GM21576 (cell line): ENCODE data around the gene TNFRSF12A.

Experiments used
- ATAC-seq: cut with Tn5 transposase; IDR thresholded peaks from one replicate; pipeline ENCODE4 v1.9.1; 2021; ENCODE audit warnings: mild to moderate bottlenecking, moderate library complexity; ENCODE audit not compliant: unreplicated experiment

TNFRSF12A gene, protein sequence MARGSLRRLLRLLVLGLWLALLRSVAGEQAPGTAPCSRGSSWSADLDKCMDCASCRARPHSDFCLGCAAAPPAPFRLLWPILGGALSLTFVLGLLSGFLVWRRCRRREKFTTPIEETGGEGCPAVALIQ

GRCh38 chr16:3020247-3020603, at the start of gene TNFRSF12A:
Gene TNFRSF12A, plus strand, starts transcription at chr16:3020368. Its CDS starts 30 bp downstream, at chr16:3020398.
- no peak for ATAC-seq

GRCh38 chr16:2970563-2970962, 49.6 kb upstream of the TNFRSF12A start:
- no peak for ATAC-seq

- ATAC-seq = no peak
These were observed 48.8 kb upstream of the TNFRSF12A start for GRCh38 chr16:2971134-2971984.

- ATAC-seq = no peak
These were observed 48.0 kb upstream of the TNFRSF12A start for GRCh38 chr16:2971985-2972784.

GRCh38 chr16:2973093-2973492, 47.1 kb upstream of the TNFRSF12A start:
- ATAC-seq = no peak

- ATAC-seq = no peak
These were observed 46.4 kb upstream of the TNFRSF12A start for GRCh38 chr16:2973605-2974318.

DNA sequence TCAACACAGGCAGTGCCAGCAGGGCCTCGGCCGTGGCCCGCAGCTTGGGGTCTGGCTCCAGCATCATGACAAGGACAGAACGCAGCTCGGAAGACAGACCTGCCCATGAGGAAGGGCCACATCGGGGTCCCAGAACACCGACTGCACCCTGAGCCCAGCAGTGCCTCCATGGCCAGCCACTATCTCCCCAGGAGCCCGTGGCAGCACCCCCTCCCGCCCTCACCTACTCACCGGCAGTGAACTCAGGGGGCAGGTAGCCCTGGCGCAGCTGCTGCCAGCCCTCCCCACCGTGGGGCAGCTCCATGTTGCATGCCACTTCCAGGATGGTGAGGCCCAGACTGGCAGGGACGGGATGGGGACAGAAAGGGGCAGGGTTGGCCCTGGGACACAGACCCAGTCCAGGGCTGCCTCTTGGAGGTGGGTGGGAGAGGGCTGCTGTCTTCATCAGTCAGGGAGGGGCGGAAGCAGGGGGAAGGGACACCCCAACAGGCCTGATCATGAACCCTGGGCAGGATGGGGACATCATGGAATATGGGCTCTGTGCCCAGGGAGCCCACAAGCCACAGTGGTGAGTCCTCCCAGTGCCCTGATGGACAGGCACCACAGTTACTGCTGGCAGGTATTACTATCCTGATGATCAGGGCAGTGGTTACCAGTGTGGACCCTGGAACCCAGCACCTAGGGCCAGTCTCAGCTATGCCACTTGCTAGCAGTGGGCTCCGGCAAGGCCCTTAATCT, 45.7 kb upstream of the TNFRSF12A start:
- ATAC-seq = no peak

DNA sequence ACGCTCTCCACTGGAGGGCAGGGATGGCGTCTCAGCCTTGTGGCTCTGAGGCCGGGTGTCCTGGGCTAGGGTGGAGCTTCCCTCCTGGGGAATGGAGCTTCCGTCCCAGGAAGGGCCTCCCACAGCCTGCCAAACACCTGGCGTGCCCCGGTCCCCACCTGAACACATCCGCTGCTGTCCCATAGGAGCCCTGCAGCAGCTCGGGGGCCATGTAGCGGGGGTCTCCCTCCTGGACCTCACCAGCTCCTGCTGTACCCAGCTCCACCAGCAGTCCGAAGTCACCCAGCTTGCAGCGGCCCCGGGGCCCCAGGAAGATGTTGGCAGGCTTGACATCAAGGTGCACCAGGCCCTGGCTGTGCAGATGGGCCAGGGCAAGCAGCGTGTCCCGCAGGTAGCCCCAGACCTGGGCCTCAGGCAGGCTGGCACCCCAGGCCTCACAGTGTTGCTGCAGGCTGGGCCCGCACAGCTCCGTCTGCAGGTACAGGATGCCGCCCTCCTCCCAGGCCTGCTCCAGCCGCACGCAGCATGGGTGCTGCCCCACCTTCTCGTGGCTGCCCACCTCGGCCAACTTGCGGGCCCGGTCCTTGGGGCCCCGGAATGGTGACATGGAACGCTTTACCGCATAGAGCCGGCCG, 44.9 kb upstream of the TNFRSF12A start:
- ATAC-seq = no peak

GRCh38 chr16:2976201-2976600, 44.0 kb upstream of the TNFRSF12A start:
- no peak for ATAC-seq

- no peak for ATAC-seq
These were observed 43.5 kb upstream of the TNFRSF12A start for GRCh38 chr16:2976673-2977072.

GRCh38 chr16:2977440-2977839, 42.7 kb upstream of the TNFRSF12A start:
- ATAC-seq = no peak

- ATAC-seq = peak; percentile 7
These were observed 40.4 kb upstream of the TNFRSF12A start for GRCh38 chr16:2979669-2980226.

DNA sequence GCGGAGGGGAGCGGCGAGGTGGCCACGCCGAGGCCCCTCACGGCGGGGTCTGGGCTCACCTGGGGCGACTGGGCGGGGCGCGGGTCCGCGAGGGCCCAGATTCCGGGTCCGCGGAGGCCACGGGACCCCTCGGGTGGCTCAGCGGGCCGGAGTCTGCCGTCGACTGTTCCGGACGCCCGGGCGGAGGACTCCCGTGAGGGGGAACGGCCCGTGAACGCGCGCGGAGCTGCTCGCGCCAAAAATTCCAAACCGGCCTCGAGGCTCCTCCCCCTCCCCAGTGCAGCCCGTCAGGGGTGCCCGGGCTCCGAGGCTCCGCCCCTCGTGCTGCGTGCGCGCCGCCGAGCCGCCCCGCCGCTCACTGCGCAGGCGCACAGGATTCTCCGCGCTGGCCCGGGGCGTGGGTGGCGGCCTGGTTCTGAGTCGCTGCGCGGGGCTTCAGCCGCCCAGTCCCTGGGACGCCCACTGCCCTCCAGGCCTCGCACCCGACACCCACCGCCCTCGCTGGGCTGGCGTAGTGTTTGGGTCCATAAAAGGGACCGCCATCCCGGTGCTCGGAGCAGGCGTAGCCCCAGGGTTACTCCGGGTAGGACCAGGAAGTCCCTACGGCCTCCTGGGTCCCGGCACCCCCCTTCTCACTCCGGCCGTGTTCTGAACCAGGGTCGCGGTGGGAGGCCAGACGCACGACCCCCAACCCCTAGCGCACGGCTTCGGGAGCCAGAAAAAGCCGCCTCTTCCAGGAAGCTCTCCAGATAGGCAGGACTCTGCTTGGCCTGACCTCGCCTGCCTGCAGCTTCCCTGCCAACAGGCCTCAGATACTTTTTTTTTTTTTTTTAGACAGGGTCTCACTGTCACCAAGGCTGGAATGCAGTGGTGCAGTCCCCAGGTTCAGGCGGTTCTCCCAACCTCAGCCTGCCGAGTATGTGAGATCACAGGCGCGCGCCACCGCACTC, 39.7 kb upstream of the TNFRSF12A start, which contains the start of gene PKMYT1:
Gene PKMYT1, minus strand, starts transcription at position 220 of the 950 bp plus-strand sequence. CDS start 789 bp downstream, outside the sequence.
- ATAC-seq = peak; percentile 53

DNA sequence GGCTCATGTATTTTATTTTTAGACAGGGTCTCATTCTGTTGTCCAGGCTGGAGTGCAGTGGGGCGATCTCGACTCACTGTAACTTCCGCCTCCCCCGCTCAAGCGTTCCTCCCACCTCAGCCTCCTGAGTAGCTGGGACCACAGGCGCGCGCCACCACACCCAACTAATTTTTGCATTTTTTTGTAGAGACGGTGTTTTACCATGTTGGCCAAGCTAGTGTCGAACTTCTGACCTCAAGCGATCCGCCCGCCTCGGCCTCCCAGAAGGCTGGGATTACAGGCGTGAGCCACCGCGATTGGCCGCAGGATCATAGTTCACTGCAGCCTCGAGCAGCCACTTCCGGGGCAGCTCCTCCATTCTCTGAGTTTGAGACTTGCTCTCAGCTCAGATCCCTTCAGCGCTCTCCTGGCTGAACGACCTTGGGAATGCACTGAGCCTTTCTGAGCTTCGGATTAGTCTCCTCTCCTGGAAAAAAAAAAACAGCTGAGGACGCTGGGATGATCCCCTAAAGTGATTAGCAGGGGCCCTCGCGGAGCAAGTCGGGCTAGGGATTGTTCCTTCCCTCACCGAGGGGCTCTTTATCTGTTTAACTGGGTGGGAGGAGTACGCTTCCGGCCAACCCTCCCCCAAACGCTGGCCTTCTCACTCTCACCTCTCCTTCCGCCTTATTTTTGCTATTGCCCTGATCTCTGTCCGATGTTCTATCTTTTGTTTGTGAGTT, 38.8 kb upstream of the TNFRSF12A start:
- no peak for ATAC-seq

DNA sequence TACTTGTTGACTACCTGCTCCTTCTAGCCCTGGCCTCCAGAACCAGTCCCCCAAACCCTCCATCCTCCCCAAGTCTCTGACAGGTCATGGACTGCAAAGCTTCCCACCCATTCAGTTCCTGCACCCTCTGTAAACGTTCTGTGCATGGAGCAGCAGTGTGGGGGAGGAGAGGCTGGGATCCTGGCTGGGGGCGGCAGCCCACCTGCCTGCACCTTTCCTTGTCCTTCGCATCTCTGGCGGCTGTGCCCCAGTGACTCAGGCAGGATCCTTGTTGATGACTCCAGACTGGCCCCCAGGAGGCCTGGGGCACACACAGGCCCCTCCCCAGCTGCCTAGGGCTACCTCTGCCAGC, 38.3 kb upstream of the TNFRSF12A start:
- ATAC-seq = no peak

- no peak for ATAC-seq
These were observed 37.8 kb upstream of the TNFRSF12A start for GRCh38 chr16:2982402-2982801.

GRCh38 chr16:2983706-2984136, 36.4 kb upstream of the TNFRSF12A start:
- ATAC-seq = no peak

GRCh38 chr16:2985462-2985861, 34.7 kb upstream of the TNFRSF12A start:
- ATAC-seq = no peak
